GM08714 (cell line): ENCODE measurements around the gene SORCS2.

Experiments
- H3K4me3 ChIP-seq: fragments of 200-500 bp; sonication (Bioruptor generic); 2 replicates; pipeline ENCODE4 v1.5.1; 2014; ENCODE audit warnings: mild to moderate bottlenecking, low read length, inconsistent platforms
- ZNF274 ChIP-seq: IDR thresholded peaks from 2 replicates; pipeline ENCODE4 v1.6.1; 2012; ENCODE audit warnings: mild to moderate bottlenecking, low read depth, low read length

SORCS2 gene

DNA sequence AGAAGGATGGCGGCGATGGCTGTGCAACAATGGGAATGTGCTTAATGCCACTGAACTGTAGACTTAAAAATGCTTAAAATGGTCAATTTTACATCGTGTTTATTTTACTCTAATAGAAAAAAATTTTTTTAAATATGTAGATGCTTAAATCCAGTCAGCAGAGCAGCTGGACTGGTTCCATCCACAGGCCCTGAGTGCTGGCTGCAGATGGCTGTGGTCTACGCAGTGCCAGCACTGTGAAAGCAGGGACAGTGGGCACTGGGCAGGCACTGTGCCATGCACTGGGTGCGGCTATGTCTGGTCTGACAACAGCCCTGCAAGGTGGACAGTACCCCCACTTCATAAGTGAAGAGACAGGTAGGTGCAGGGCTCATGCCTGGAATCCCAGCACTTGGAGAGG lies 572.1 kb downstream of the SORCS2 start:
- TF ChIP-seq ZNF274 = no peak
- no peak overlapping the region for H3K4me3 ChIP-seq

GRCh38 chr4:7765666-7766065 lies 573.3 kb downstream of the SORCS2 start:
- no peak for TF ChIP-seq ZNF274

DNA sequence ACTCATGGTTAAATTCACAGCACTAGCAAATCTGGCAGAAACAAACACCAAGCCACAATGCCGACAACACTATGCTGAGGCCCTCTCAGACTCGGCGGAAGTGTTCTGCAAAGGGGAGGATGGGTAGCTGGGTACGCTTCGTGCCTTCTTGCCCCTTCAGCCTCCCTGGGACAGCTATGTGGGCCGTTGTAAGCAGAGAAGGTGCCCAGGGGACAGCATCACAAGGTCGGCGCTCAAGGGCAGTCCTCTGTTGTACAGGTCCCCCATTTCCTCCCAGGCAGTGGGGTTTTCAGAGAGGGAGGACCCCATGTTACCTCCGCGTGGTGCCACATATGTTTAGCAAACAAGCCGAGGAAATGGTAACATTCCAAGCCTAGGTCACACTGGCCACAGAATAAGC lies 573.7 kb downstream of the SORCS2 start:
- no peak for TF ChIP-seq ZNF274
- H3K4me3 ChIP-seq = no peak overlapping the region

More at GRCh38 chr4:7765666-7766065, 573.3 kb downstream of the SORCS2 start:
- no peak overlapping the region for H3K4me3 ChIP-seq

DNA sequence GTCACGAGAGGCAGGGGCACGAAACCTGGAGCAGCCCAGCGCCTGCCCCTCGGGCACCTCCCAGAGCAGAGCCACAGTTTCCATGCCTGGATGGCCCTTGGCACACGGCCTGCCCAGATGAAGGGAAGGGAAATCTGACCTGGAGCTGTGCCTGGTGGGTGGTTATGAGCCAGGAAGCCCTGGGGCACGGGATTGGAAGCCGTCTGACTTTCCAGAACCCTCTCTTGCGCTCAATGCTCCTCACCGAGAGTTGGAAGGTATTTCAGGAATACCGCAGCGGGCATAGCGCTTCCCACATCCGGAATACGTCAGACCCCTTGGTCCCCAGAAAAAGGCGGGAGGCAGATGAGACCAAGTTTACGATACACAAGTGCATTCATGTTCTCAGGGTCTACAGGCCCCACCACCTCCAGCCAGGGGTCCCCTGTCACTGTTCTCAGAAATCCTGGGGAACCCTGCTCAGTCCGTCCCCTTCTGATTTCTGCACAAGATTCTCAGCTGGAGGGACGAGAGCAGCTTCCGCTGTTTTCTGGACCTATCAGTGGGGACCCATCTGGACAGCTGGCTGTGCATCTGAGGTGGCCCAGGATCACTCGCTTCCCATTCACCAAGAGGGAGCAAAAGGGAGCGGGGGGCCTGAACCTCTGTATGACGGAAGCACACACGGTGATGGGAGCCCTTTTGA lies 574.5 kb downstream of the SORCS2 start:
- H3K4me3 ChIP-seq = no peak overlapping the region
- TF ChIP-seq ZNF274 = no peak

DNA sequence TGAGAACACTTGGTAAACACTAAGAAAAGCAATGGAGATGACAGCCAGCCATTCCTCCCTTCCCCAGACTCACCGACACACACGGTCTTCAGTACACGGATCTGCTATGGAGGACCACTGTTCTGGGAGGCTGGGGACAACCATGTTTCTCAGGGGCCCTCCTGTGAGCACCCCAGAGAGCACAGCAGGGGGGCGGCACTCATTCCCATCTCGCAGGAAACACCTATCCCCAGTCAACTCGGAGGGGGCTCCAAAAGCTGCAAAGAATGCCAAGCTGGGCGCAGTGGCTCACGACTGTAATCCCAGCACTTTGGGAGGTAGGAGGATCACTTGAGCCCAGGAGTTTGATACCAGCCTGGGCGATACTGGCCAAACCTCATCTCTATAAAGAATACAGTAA lies 575.2 kb downstream of the SORCS2 start:
- H3K4me3 ChIP-seq = no peak overlapping the region

GRCh38 chr4:7767966-7768365 lies 575.6 kb downstream of the SORCS2 start:
- no peak overlapping the region for H3K4me3 ChIP-seq

More for the DNA sequence above, 575.2 kb downstream of the SORCS2 start:
- TF ChIP-seq ZNF274 = no peak

DNA sequence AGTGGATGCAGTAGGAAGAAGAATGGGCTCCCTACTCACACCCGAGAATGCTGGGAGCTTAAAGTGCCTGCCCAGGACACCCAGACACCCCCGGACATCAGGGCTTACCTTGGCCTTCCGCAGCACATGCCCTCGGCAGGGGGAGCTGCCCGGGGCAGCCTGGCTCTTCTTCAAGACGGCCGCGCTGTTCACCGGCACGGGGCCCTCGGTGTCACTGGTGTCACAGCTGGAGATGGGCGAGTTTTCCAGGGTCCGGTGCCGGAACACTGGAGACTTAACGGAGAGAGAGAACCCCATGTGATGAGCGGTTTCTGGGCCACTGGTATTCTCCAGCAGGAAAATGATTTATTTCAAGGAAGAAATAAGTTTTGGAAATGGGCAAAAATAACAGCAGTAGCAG lies 576.4 kb downstream of the SORCS2 start:
- TF ChIP-seq ZNF274 = no peak
- no peak overlapping the region for H3K4me3 ChIP-seq

More at GRCh38 chr4:7767966-7768365, 575.6 kb downstream of the SORCS2 start:
- TF ChIP-seq ZNF274 = no peak

DNA sequence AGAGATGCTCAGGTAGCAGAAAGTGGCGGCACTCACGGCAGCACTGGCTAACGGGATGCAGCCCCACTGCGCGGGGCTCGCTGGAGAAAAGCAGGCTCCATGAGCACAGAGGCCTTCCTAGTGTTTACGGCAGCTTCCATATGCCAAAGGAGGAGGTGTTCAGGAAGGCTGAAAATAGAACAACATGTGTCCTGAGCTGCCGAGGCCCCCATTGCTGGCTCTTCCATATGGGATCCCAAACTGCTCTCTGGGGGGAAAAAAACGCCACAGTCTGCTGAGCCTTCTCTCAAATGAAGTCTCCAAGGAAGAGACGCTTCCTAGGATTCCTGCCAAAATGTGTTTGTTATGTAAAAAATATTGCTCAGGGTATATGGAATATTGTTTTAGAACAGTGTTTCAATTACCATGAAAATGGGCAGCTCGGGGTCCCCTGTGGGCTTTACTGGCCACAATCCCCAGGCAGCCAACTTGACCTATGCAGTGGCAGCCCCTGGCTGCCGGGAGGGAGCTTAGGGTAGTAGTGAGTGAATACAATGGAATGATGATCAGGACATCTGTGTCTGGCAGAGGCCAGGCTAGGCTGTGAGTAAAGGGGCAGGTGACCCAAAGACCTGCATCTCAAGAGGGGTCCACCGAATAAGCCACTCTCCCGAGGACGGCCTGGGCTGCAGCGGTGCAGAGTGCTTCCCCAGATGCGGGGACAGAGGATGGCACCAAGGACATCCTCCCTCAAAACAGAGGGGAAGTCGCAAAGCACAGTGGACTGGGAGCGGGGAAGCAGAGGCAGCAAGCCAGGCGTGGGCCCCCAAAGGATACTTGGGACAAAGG lies 577.3 kb downstream of the SORCS2 start:
- H3K4me3 ChIP-seq = no peak overlapping the region
- TF ChIP-seq ZNF274 = no peak

- TF ChIP-seq ZNF274 = no peak
- no peak overlapping the region for H3K4me3 ChIP-seq
Observed at GRCh38 chr4:7770224-7771050, 578.1 kb downstream of the SORCS2 start.

- no peak for TF ChIP-seq ZNF274
- H3K4me3 ChIP-seq = no peak overlapping the region
Observed at GRCh38 chr4:7771056-7771455, 578.7 kb downstream of the SORCS2 start.

DNA sequence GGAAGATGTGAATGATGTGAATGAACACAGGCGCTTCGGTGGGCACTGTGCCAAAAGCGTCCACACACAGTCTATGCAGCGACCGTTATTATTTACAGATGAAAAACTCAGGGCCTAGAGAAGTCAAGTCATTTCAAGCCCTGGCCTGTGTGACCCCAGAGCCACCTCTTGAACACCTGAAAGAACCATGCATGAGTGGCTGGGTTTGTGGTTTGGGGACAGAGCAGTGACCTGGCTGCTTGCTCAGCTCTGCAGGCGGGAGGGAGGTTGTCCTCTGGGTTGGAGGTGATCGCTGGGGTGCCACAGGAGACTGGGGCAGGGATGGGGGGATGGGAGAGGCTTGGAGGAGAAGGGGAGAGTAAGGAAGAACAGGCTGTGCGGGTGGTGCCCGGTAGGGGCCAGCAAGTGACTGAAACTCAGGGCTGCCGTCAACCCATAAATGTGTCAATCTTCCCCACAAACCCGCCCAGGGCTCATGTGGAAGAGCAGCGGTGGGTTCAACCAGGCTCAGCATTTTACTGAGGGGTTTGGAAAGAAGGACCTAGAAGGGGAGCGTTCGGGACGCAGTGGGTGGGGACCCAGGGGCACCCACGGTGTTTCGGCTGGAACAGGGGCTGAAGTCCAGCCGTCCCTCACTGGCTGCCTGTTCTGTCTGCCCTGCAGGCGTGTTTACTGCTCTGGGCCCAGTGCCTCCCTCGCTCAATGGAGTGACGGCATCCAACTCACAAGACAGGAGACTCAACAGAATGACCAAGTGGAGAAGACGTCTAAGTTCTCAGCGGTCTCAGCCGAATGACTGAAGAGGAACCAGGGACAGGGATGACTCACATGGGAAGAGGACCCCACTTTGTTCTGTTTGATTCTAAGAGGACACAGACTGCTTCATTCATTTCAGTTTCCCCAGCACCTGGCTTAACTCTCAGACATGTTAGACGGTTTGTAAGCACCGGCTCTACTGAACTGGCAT lies 579.5 kb downstream of the SORCS2 start:
- no peak overlapping the region for H3K4me3 ChIP-seq
- TF ChIP-seq ZNF274 = no peak

- H3K4me3 ChIP-seq = no peak overlapping the region
- TF ChIP-seq ZNF274 = no peak
Observed at GRCh38 chr4:7772711-7773385, 580.5 kb downstream of the SORCS2 start.
